ENCODE results near the gene AGGF1. TPM values are rescaled to one million over a fixed set of nuclear protein-coding genes. Genes with fewer than 3 reads are reported as not detected.
"Not testable (repeated sequence)": the region's sequence is repeated elsewhere in the genome, so short reads cannot be mapped to it uniquely, and the experiment has no call there.

Gene AGGF1
- total and polyA plus RNA-seq, 2 donors, result 15.3 to 24.8 TPM

DNA sequence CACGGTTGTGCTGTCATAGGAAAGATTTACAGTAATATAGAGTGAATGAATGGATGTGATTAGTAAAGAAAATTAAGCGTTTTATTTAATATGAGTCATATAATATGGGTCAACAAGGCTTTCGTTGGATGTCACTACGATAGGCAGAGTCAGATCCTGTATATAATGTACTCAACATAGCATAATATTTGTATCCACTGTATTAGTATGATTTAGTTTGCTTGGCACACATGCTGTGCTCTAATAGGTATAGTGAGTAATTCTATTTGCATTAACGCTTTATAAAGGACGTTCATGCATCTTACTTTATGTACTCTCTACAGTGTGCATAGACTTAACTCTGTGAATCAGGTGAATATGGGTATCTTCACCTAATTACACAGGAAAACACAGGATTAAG is 35.9 kb upstream of the AGGF1 start:
- H3K9me3 ChIP-seq (ENCODE audit: control insufficient read depth in 2 of 2, insufficient read depth in 1 of 2, low read length in 1 of 2), result no peaks in the 10 kb centered on the region
- H3K4me3 ChIP-seq (ENCODE audit: low read length in 2 of 2), result no peak overlapping the region
- no peaks in the 10 kb centered on the region for H3K36me3 ChIP-seq (ENCODE audit: control insufficient read depth in 2 of 2, insufficient read depth in 2 of 2, low read length in 1 of 2)
- H3K4me1 ChIP-seq (ENCODE audit: control insufficient read depth in 2 of 2, insufficient read depth in 2 of 2, low read length in 2 of 2), result no peaks in the 10 kb centered on the region
- WGBS, result 82% methylated on average over 6 of the region's 6 CpGs
- no peak for DNase-seq (ENCODE audit: low read depth in 6 of 9, low spot score in 9 of 9)
- H3K27me3 ChIP-seq (ENCODE audit: control insufficient read depth in 2 of 2, insufficient read depth in 1 of 2, low read length in 1 of 2), result no peaks in the 10 kb centered on the region
- H3K27ac ChIP-seq (ENCODE audit: low read depth in 1 of 2, low read length in 1 of 2), result no peak overlapping the region

DNA sequence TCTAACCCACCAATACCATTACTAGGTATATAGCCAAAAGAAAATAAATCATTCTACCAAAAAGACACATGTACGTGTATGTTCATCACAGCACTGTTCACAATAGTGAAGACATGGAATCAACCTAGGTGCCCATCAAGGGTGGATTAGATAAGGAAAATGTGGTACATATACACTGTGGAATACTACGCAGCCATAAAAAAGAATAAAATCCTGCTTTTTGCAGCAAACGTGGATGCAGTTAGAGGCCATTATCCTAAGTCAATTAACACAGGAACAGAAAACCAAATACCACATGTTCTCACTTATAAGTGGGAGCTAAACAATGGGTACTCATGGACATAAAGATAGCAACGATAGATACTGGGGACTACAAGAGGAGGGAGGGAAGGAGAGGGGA is 32.0 kb upstream of the AGGF1 start:
- not testable (repeated sequence) for H3K27ac ChIP-seq (ENCODE audit: low read depth in 1 of 2, low read length in 1 of 2); H3K36me3 ChIP-seq (ENCODE audit: control insufficient read depth in 2 of 2, insufficient read depth in 2 of 2, low read length in 1 of 2); H3K4me1 ChIP-seq (ENCODE audit: control insufficient read depth in 2 of 2, insufficient read depth in 2 of 2, low read length in 2 of 2); DNase-seq (ENCODE audit: low read depth in 6 of 9, low spot score in 9 of 9); H3K4me3 ChIP-seq (ENCODE audit: low read length in 2 of 2); H3K27me3 ChIP-seq (ENCODE audit: control insufficient read depth in 2 of 2, insufficient read depth in 1 of 2, low read length in 1 of 2); H3K9me3 ChIP-seq (ENCODE audit: control insufficient read depth in 2 of 2, insufficient read depth in 1 of 2, low read length in 1 of 2)
- WGBS, result 96% methylated on average over 4 of the region's 4 CpGs

GRCh38 chr5:76999451-76999850 is 30.8 kb upstream of the AGGF1 start:
- Histone ChIP-seq H3K4me3 (ENCODE audit: low read length in 2 of 2) (no peak overlapping the region), H3K4me1 (ENCODE audit: control insufficient read depth in 2 of 2, insufficient read depth in 2 of 2, low read length in 2 of 2) (no peaks in the 10 kb centered on the region), H3K27ac (ENCODE audit: low read depth in 1 of 2, low read length in 1 of 2) (no peak overlapping the region), H3K36me3 (ENCODE audit: control insufficient read depth in 2 of 2, insufficient read depth in 2 of 2, low read length in 1 of 2) (no peaks in the 10 kb centered on the region), H3K9me3 (ENCODE audit: control insufficient read depth in 2 of 2, insufficient read depth in 1 of 2, low read length in 1 of 2) (no peaks in the 10 kb centered on the region), H3K27me3 (ENCODE audit: control insufficient read depth in 2 of 2, insufficient read depth in 1 of 2, low read length in 1 of 2) (no peaks in the 10 kb centered on the region)
- DNase-seq (ENCODE audit: low read depth in 6 of 9, low spot score in 9 of 9), result no peak
- WGBS, result 90% methylated on average over 2 of the region's 2 CpGs

DNA sequence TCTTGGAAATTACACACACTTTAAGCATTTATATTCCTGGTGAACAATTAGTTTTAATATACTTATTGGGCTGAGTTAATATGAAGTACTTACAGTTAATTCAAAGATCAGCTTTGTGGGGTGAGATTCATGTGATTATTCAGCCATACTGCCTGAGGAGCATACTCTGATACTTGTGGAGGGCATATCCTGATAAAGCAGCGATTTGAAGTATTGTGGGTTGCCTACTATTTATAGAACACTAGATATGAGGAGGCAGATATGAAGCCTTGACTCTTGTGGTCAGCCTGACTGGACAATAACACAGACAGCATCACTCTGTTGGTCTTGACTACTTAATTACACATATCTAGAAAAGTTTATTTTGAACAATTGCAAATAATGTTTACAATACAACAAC is 27.0 kb upstream of the AGGF1 start:
- 71% methylated on average over 1 of the region's 1 CpG for WGBS
- Histone ChIP-seq H3K4me1 (ENCODE audit: control insufficient read depth in 2 of 2, insufficient read depth in 2 of 2, low read length in 2 of 2) (no peaks in the 10 kb centered on the region), H3K27me3 (ENCODE audit: control insufficient read depth in 2 of 2, insufficient read depth in 1 of 2, low read length in 1 of 2) (no peaks in the 10 kb centered on the region), H3K27ac (ENCODE audit: low read depth in 1 of 2, low read length in 1 of 2) (no peak overlapping the region), H3K9me3 (ENCODE audit: control insufficient read depth in 2 of 2, insufficient read depth in 1 of 2, low read length in 1 of 2) (no peaks in the 10 kb centered on the region), H3K4me3 (ENCODE audit: low read length in 2 of 2) (no peak overlapping the region), H3K36me3 (ENCODE audit: control insufficient read depth in 2 of 2, insufficient read depth in 2 of 2, low read length in 1 of 2) (no peaks in the 10 kb centered on the region)
- DNase-seq (ENCODE audit: low read depth in 6 of 9, low spot score in 9 of 9), result no peak

DNA sequence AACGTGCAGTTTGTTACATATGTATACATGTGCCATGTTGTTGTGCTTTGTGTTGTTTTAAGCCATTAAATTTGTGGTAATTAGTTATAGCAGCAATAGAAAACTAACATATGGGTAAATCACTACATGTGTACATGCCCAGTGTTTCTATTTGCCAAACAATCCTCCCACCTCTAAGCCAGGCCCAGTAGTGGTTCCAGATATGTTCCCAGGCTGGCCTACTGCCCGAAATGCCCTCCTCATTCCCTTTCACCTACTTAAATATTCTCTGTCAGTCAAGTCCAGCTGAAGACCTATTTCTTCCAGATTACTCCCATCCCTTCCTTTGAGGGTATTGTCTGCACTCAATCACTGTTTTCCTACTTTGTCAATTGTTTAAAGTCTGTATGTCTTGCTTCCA is 24.1 kb upstream of the AGGF1 start:
- no peak overlapping the region for H3K27ac ChIP-seq (ENCODE audit: low read depth in 1 of 2, low read length in 1 of 2)
- no peaks in the 10 kb centered on the region for H3K4me1 ChIP-seq (ENCODE audit: control insufficient read depth in 2 of 2, insufficient read depth in 2 of 2, low read length in 2 of 2)
- whole genome bisulfite sequencing, result 93% methylated on average over 2 of the region's 2 CpGs
- DNase-seq (ENCODE audit: low read depth in 6 of 9, low spot score in 9 of 9), result no peak
- H3K4me3 ChIP-seq (ENCODE audit: low read length in 2 of 2), result no peak overlapping the region
- H3K36me3 ChIP-seq (ENCODE audit: control insufficient read depth in 2 of 2, insufficient read depth in 2 of 2, low read length in 1 of 2), result no peaks in the 10 kb centered on the region
- H3K9me3 ChIP-seq (ENCODE audit: control insufficient read depth in 2 of 2, insufficient read depth in 1 of 2, low read length in 1 of 2), result no peaks in the 10 kb centered on the region
- no peaks in the 10 kb centered on the region for H3K27me3 ChIP-seq (ENCODE audit: control insufficient read depth in 2 of 2, insufficient read depth in 1 of 2, low read length in 1 of 2)

- H3K4me1 ChIP-seq (ENCODE audit: control insufficient read depth in 2 of 2, insufficient read depth in 2 of 2, low read length in 2 of 2), result no peaks in the 10 kb centered on the region
- no peak overlapping the region for H3K27ac ChIP-seq (ENCODE audit: low read depth in 1 of 2, low read length in 1 of 2)
- H3K4me3 ChIP-seq (ENCODE audit: low read length in 2 of 2), result no peak overlapping the region
- H3K9me3 ChIP-seq (ENCODE audit: control insufficient read depth in 2 of 2, insufficient read depth in 1 of 2, low read length in 1 of 2), result no peaks in the 10 kb centered on the region
- no peaks in the 10 kb centered on the region for H3K27me3 ChIP-seq (ENCODE audit: control insufficient read depth in 2 of 2, insufficient read depth in 1 of 2, low read length in 1 of 2)
- no peaks in the 10 kb centered on the region for H3K36me3 ChIP-seq (ENCODE audit: control insufficient read depth in 2 of 2, insufficient read depth in 2 of 2, low read length in 1 of 2)
- WGBS, result 60% methylated on average over 3 of the region's 3 CpGs
- no peak for DNase-seq (ENCODE audit: low read depth in 6 of 9, low spot score in 9 of 9)
Measured at GRCh38 chr5:77008413-77008812, 21.8 kb upstream of the AGGF1 start.

DNA sequence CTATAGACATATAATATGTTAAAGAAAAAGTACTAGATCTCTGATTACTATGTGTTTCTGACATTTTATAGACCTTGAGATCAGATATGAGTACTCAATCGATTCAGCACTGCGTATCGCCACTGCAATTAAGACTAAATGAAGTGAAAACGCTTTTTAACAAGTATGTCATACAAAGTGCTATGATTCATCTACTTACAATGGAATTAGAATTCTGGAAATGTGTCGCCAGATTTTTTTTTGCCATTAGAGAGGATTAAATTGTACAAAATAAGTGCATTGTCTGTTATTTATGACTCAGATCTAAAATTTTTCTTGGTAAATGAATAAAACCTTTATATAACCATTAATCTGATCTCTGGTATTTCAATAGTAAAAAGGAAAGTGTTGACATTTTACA is 20.0 kb upstream of the AGGF1 start:
- Histone ChIP-seq H3K36me3 (ENCODE audit: control insufficient read depth in 2 of 2, insufficient read depth in 2 of 2, low read length in 1 of 2) (no peaks in the 10 kb centered on the region), H3K27me3 (ENCODE audit: control insufficient read depth in 2 of 2, insufficient read depth in 1 of 2, low read length in 1 of 2) (no peaks in the 10 kb centered on the region), H3K4me1 (ENCODE audit: control insufficient read depth in 2 of 2, insufficient read depth in 2 of 2, low read length in 2 of 2) (no peaks in the 10 kb centered on the region), H3K9me3 (ENCODE audit: control insufficient read depth in 2 of 2, insufficient read depth in 1 of 2, low read length in 1 of 2) (no peaks in the 10 kb centered on the region), H3K4me3 (ENCODE audit: low read length in 2 of 2) (no peak overlapping the region), H3K27ac (ENCODE audit: low read depth in 1 of 2, low read length in 1 of 2) (no peak overlapping the region)
- WGBS, result 97% methylated on average over 5 of the region's 5 CpGs
- no peak for DNase-seq (ENCODE audit: low read depth in 6 of 9, low spot score in 9 of 9)

GRCh38 chr5:77011498-77011897 is 18.7 kb upstream of the AGGF1 start:
- 97% methylated on average over 5 of the region's 5 CpGs for WGBS
- Histone ChIP-seq H3K27ac (ENCODE audit: low read depth in 1 of 2, low read length in 1 of 2) (no peak overlapping the region), H3K27me3 (ENCODE audit: control insufficient read depth in 2 of 2, insufficient read depth in 1 of 2, low read length in 1 of 2) (no peaks in the 10 kb centered on the region), H3K4me3 (ENCODE audit: low read length in 2 of 2) (no peak overlapping the region), H3K36me3 (ENCODE audit: control insufficient read depth in 2 of 2, insufficient read depth in 2 of 2, low read length in 1 of 2) (no peaks in the 10 kb centered on the region), H3K4me1 (ENCODE audit: control insufficient read depth in 2 of 2, insufficient read depth in 2 of 2, low read length in 2 of 2) (no peaks in the 10 kb centered on the region), H3K9me3 (ENCODE audit: control insufficient read depth in 2 of 2, insufficient read depth in 1 of 2, low read length in 1 of 2) (no peaks in the 10 kb centered on the region)
- DNase-seq (ENCODE audit: low read depth in 6 of 9, low spot score in 9 of 9), result no peak

GRCh38 chr5:77012601-77013000 is 17.6 kb upstream of the AGGF1 start:
- H3K27ac ChIP-seq (ENCODE audit: low read depth in 1 of 2, low read length in 1 of 2), result no peak overlapping the region
- H3K4me3 ChIP-seq (ENCODE audit: low read length in 2 of 2), result no peak overlapping the region
- no peaks in the 10 kb centered on the region for H3K4me1 ChIP-seq (ENCODE audit: control insufficient read depth in 2 of 2, insufficient read depth in 2 of 2, low read length in 2 of 2)
- DNase-seq (ENCODE audit: low read depth in 6 of 9, low spot score in 9 of 9), result no peak
- no peaks in the 10 kb centered on the region for H3K9me3 ChIP-seq (ENCODE audit: control insufficient read depth in 2 of 2, insufficient read depth in 1 of 2, low read length in 1 of 2)
- 97% methylated on average over 2 of the region's 2 CpGs for WGBS
- H3K27me3 ChIP-seq (ENCODE audit: control insufficient read depth in 2 of 2, insufficient read depth in 1 of 2, low read length in 1 of 2), result no peaks in the 10 kb centered on the region
- H3K36me3 ChIP-seq (ENCODE audit: control insufficient read depth in 2 of 2, insufficient read depth in 2 of 2, low read length in 1 of 2), result no peaks in the 10 kb centered on the region

DNA sequence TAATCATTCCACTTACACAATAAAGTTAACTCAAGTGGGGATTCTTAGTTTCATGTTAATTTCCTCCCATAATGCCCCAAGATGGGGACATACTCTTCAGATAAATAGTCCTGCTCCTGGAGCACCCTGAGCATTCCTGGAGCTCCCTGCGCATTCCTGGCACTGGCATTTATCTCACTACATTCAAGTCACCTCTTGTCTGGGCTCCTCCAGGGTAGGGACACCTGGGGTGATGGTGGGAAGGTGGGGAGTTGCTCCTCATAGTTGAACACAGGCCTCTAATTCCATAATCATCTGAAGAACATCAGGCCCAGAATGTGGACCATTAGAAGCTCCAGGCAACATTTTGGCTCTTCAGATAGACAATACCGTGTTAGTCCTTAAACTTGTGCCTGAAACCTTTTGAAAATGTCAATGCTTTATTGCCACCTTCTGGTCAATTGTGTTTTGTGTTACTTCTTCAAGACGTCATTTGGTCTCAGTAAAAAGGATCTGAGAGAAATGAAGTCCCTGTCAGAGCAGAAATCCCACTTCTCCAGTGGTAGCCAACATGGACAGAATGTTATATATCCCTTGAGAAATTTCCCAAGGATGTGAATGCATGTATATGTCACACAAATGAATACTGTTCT is 14.2 kb upstream of the AGGF1 start:
- Histone ChIP-seq H3K36me3 (ENCODE audit: control insufficient read depth in 2 of 2, insufficient read depth in 2 of 2, low read length in 1 of 2) (no peaks in the 10 kb centered on the region), H3K4me1 (ENCODE audit: control insufficient read depth in 2 of 2, insufficient read depth in 2 of 2, low read length in 2 of 2) (no peaks in the 10 kb centered on the region), H3K27ac (ENCODE audit: low read depth in 1 of 2, low read length in 1 of 2) (no peak overlapping the region), H3K4me3 (ENCODE audit: low read length in 2 of 2) (no peak overlapping the region), H3K27me3 (ENCODE audit: control insufficient read depth in 2 of 2, insufficient read depth in 1 of 2, low read length in 1 of 2) (no peaks in the 10 kb centered on the region), H3K9me3 (ENCODE audit: control insufficient read depth in 2 of 2, insufficient read depth in 1 of 2, low read length in 1 of 2) (no peaks in the 10 kb centered on the region)
- 40% methylated on average over 3 of the region's 3 CpGs for whole genome bisulfite sequencing
- peak in 4 of 9 donors; percentile 6 to 52 (median 18) for DNase-seq (ENCODE audit: low read depth in 6 of 9, low spot score in 9 of 9)
